HL-60 (cell line): Measurements from ENCODE around the gene FN1.

Experiments
- DNase-seq, 2 experiments: peaks; one replicate each; pipeline ENCODE4 v3.0.0-alpha.2; 2010 to 2020; ENCODE audit warnings: low read depth in 1 of 2, low spot score in 1 of 2
- H3K27ac ChIP-seq: fragments of 250-450 bp; sonication (Bioruptor Pico); replicated peaks from 2 replicates; pipeline ENCODE4 v1.5.1; 2020; ENCODE audit warnings: mild to moderate bottlenecking, moderate library complexity
- H3K27me3 ChIP-seq: fragments of 250-450 bp; sonication (Bioruptor Pico); 2 replicates; pipeline ENCODE4 v1.5.1; 2021; ENCODE audit warnings: mild to moderate bottlenecking, moderate library complexity; ENCODE audit not compliant: insufficient read depth, poor library complexity, severe bottlenecking
- H3K4me3 ChIP-seq: replicated peaks from 2 replicates; pipeline ENCODE4 v1.5.1; 2011; ENCODE audit warnings: mild to moderate bottlenecking, control low read depth, low read length; ENCODE audit not compliant: insufficient read depth
- GABPA ChIP-seq: IDR thresholded peaks from 2 replicates; pipeline ENCODE4 v1.6.1; 2012; ENCODE audit warnings: low read depth
- POLR2AphosphoS5 ChIP-seq: IDR thresholded peaks from 2 replicates; pipeline ENCODE4 v1.6.1; 2012; ENCODE audit warnings: low read depth
- SPI1 ChIP-seq: IDR thresholded peaks from 2 replicates; pipeline ENCODE4 v1.6.1; 2012; ENCODE audit warnings: low read depth, mild to moderate bottlenecking, borderline replicate concordance
- TF ChIP-seq, protein P1 (sequence below): IDR thresholded peaks from 2 replicates; pipeline ENCODE4 v1.6.1; 2012; ENCODE audit warnings: low read depth; ENCODE audit not compliant: insufficient replicate concordance
- TF ChIP-seq, protein P2 (sequence below): IDR thresholded peaks from one replicate; pipeline ENCODE4 v1.5.1; 2011; ENCODE audit warnings: low read length, control low read depth, inconsistent platforms; ENCODE audit not compliant: insufficient read depth

FN1 gene

DNA sequence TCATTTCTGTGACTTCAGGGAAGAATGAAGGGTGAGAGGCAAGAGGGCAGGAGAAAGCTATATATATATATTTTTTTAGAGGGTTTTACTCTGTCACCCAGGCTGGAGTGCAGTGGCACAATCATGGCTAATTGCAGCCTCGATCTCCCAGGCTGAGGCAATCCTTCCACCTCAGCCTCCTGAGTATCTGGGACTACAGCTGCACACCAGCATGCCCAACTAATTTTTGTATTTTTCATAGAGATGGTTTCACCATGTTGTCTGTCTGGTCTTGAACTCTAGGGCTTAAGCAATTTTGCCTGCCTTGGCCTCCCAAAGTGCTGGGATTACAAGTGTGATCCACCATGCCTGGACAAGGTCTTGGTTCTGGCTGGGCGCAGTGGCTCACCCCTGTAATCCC, 120.6 kb downstream of the FN1 start:
- Histone ChIP-seq H3K27me3 (no peaks in the 10 kb centered on the region), H3K4me3 (no peak overlapping the region), H3K27ac (no peak overlapping the region)
- TF ChIP-seq, protein P1, sequence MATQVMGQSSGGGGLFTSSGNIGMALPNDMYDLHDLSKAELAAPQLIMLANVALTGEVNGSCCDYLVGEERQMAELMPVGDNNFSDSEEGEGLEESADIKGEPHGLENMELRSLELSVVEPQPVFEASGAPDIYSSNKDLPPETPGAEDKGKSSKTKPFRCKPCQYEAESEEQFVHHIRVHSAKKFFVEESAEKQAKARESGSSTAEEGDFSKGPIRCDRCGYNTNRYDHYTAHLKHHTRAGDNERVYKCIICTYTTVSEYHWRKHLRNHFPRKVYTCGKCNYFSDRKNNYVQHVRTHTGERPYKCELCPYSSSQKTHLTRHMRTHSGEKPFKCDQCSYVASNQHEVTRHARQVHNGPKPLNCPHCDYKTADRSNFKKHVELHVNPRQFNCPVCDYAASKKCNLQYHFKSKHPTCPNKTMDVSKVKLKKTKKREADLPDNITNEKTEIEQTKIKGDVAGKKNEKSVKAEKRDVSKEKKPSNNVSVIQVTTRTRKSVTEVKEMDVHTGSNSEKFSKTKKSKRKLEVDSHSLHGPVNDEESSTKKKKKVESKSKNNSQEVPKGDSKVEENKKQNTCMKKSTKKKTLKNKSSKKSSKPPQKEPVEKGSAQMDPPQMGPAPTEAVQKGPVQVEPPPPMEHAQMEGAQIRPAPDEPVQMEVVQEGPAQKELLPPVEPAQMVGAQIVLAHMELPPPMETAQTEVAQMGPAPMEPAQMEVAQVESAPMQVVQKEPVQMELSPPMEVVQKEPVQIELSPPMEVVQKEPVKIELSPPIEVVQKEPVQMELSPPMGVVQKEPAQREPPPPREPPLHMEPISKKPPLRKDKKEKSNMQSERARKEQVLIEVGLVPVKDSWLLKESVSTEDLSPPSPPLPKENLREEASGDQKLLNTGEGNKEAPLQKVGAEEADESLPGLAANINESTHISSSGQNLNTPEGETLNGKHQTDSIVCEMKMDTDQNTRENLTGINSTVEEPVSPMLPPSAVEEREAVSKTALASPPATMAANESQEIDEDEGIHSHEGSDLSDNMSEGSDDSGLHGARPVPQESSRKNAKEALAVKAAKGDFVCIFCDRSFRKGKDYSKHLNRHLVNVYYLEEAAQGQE = no peak
- TF ChIP-seq POLR2AphosphoS5 = no peak
- no peak for TF ChIP-seq GABPA
- TF ChIP-seq SPI1 = no peak
- TF ChIP-seq, protein P2, sequence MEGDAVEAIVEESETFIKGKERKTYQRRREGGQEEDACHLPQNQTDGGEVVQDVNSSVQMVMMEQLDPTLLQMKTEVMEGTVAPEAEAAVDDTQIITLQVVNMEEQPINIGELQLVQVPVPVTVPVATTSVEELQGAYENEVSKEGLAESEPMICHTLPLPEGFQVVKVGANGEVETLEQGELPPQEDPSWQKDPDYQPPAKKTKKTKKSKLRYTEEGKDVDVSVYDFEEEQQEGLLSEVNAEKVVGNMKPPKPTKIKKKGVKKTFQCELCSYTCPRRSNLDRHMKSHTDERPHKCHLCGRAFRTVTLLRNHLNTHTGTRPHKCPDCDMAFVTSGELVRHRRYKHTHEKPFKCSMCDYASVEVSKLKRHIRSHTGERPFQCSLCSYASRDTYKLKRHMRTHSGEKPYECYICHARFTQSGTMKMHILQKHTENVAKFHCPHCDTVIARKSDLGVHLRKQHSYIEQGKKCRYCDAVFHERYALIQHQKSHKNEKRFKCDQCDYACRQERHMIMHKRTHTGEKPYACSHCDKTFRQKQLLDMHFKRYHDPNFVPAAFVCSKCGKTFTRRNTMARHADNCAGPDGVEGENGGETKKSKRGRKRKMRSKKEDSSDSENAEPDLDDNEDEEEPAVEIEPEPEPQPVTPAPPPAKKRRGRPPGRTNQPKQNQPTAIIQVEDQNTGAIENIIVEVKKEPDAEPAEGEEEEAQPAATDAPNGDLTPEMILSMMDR = no peak
- DNase-seq = no peak

DNA sequence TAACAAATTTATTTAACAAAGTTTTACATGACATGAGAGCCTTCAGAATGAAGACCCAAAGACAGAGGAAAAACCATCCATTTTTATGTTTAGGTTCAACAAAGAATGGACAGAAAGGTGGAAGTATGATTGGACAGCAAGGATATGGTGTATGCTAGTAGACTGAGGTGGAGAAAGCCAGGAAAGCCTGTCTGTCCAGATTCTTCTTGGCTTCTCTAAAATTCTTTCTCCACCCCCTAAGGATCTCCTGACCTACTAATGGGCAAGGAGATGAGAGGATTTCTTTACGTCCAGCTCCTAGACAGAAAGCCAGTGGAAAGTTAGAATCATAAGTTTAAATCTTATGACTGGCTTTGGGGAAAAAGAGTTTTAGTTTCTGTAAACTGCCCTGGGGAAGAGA, 121.0 kb downstream of the FN1 start:
- TF ChIP-seq, protein P2 = no peak
- TF ChIP-seq SPI1 (no peak), GABPA (no peak), POLR2AphosphoS5 (no peak)
- TF ChIP-seq, protein P1 = no peak
- Histone ChIP-seq H3K27me3 (no peaks in the 10 kb centered on the region), H3K27ac (no peak overlapping the region), H3K4me3 (no peak overlapping the region)
- DNase-seq = no peak

DNA sequence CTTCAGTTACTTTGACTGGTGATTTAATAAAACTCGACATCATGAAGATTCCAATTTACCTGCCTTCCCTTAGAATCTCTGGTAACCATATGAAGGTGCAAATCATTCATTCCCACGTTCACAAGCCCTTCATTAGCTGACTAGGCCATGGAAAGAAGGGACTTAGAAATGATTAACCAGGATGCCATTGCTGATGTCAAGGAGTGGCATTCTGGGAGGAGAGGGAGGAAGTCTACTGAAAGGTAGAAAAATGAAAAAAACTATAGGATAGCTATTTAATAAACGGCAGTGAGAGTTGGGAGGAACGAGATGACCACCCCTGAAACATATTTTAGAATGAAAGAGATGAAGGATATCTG, 122.6 kb downstream of the FN1 start:
- H3K27ac ChIP-seq = peak overlapping the region; percentile 93; the same call in 1 of the 2 replicates
- H3K4me3 ChIP-seq = peak overlapping the region; percentile 79
- TF ChIP-seq GABPA (no peak), POLR2AphosphoS5 (no peak), SPI1 (no peak)
- TF ChIP-seq, protein P1 = no peak
- TF ChIP-seq, protein P2 = no peak

More for the DNA sequence above, 122.6 kb downstream of the FN1 start:
- no peaks in the 10 kb centered on the region for H3K27me3 ChIP-seq
- no peak for DNase-seq
